LNCAP (cell line): ENCODE results near the gene TBC1D19.

Experiments used
- CTCF ChIP-seq: fragments of 450-650 bp; IDR thresholded peaks from 2 replicates; pipeline ENCODE4 v1.5.1; 2017; ENCODE audit warnings: mild to moderate bottlenecking

Gene TBC1D19

GRCh38 chr4:26632916-26633315 lies 49.0 kb downstream of the TBC1D19 start:
- no peak for TF ChIP-seq CTCF

GRCh38 chr4:26634237-26634636 lies 50.4 kb downstream of the TBC1D19 start:
- no peak for TF ChIP-seq CTCF

GRCh38 chr4:26636458-26636857 lies 52.6 kb downstream of the TBC1D19 start:
- TF ChIP-seq CTCF: no peak

- no peak for TF ChIP-seq CTCF
Observed at GRCh38 chr4:26647523-26648224, 63.8 kb downstream of the TBC1D19 start.

- no peak for TF ChIP-seq CTCF
Observed at GRCh38 chr4:26648260-26648659, 64.4 kb downstream of the TBC1D19 start.

- no peak for TF ChIP-seq CTCF
Observed at GRCh38 chr4:26660261-26660660, 76.4 kb downstream of the TBC1D19 start.

GRCh38 chr4:26663888-26664287 lies 80.0 kb downstream of the TBC1D19 start:
- no peak for TF ChIP-seq CTCF
